ENCODE measurements around the gene TRMT61A. TPM values are rescaled to one million over a fixed set of nuclear protein-coding genes. Genes with fewer than 3 reads are reported as not detected.

Gene TRMT61A
- total and polyA plus RNA-seq, 2 of the 4 experiments (the other 2 are of a cell fraction), result 5.7 to 16.2 TPM

DNA sequence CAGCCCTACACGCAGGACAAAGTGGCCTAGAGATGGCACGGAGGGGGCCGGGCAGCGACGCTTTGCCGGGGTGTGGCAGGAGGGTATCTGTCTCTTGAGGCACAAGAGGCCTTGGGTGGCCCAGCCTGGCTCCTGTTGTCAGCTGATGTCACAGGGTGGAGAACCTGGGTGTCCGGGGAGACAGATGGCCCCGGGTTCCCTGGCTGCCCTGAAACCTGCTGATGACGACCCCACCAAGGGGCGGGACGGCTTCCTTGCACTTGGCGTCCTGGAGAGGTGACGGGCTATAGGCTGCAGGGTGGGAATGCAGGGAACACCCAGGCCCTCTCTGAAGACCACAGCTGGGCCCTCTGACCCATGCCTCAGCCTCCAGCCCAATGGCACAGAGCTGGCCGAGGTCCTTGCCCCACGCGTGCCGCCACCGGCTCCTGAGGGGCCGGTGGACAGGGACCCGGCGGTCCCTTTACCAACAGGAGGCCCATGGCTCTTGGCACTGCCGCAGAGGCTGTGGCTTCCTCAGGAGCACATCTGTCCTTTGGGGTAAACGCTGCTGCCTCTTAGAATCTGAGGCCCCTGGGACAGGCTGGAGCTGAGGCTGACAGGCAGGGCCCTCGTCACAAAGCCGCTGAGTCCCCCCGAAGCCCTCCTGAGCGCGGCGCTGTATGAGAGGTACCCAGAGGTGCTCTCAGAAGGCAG is 16.4 kb downstream of the TRMT61A start:
- Histone ChIP-seq H4K5ac (ENCODE audit: low read depth, low read length) (no peak overlapping the region), H3K18ac (ENCODE audit: low read depth, low read length) (no peak overlapping the region), H3K9me1 (ENCODE audit: insufficient read depth, low read length) (no peaks in the 10 kb centered on the region), H3K27ac (ENCODE audit: insufficient read depth, low read length) (no peak overlapping the region), H2AFZ (replicated peaks; ENCODE audit: low read length, poor library complexity) (no peak overlapping the region), H4K20me1 (ENCODE audit: insufficient read depth, low read length) (peaks cover 8% of the 10 kb centered on the region; the same call in 1 of the 2 replicates), H3K14ac (replicated peaks; ENCODE audit: low read depth, low read length) (no peak overlapping the region), H3K4me2 (ENCODE audit: low read depth, low read length) (no peak overlapping the region), H2BK120ac (ENCODE audit: low read depth, low read length) (no peak overlapping the region), H2AK9ac (replicated peaks; ENCODE audit: low read depth, low read length, poor library complexity) (no peak overlapping the region), H2AK5ac (ENCODE audit: low read depth, low read length) (no peak overlapping the region), H3K4me3 (ENCODE audit: insufficient read depth, low read depth, low read length) (no peak overlapping the region), H3K56ac (ENCODE audit: extremely low read depth, insufficient read depth, low read length) (no peak overlapping the region), H3K79me1 (ENCODE audit: low read depth in 1 of 2, low read length in 2 of 2) (no peaks in the 10 kb centered on the region; a peak in 1 of 4 replicates), H4K8ac (ENCODE audit: low read depth in 2 of 2, low read length in 2 of 2) (no peak overlapping the region), H3K9me3 (ENCODE audit: control insufficient read depth, insufficient read depth, low read length) (no peaks in the 10 kb centered on the region), H3K4ac (ENCODE audit: low read depth, low read length) (no peak overlapping the region), H2BK5ac (ENCODE audit: low read depth, low read length, poor library complexity, severe bottlenecking) (no peak overlapping the region), H4K91ac (ENCODE audit: insufficient read depth, low read depth, low read length) (no peak overlapping the region), H3K4me1 (ENCODE audit: control insufficient read depth, insufficient read depth, low read length) (peaks cover 19% of the 10 kb centered on the region), H3K27me3 (ENCODE audit: control insufficient read depth, insufficient read depth, low read length) (no peaks in the 10 kb centered on the region), H3K9ac (ENCODE audit: low read depth, low read length) (no peak overlapping the region), H3K23ac (ENCODE audit: low read depth, low read length) (no peak overlapping the region), H2BK20ac (ENCODE audit: low read depth, low read length) (no peak overlapping the region), H3K36me3 (ENCODE audit: control insufficient read depth, insufficient read depth, low read length) (no peaks in the 10 kb centered on the region), H2BK15ac (ENCODE audit: low read depth, low read length) (no peak overlapping the region)
- POLR2A ChIA-PET (ENCODE audit: unreplicated experiment), result no interaction called here
- DNase-seq, result no peak
- ATAC-seq (ENCODE audit: low read depth), result no peak
- dilution Hi-C loops (cut with HindIII; ENCODE audit: low sequenced_read_pairs, unreplicated experiment), result no loop called here
- CTCF ChIA-PET, result no interaction called here
- in situ Hi-C loops (cut with MboI; ENCODE audit: low sequenced_read_pairs), result no loop called here
- intact Hi-C loops (cut with micrococcal nuclease), result no loop called here
- BruUV-seq (replicated peaks), result no TSS peak
- no peak for TF ChIP-seq MAZ (IDR thresholded peaks at IDR 0.05; ENCODE audit: borderline replicate concordance, low read depth, low read length)
- TF ChIP-seq RFX5 (IDR thresholded peaks at IDR 0.05; ENCODE audit: low read depth, low read length), result no peak
- 83% methylated on average over 11 of the region's 29 CpGs; no CpG with 5 or more reads in 1 of the 2 experiments for WGBS, 2 experiments (ENCODE audit: extremely low coverage in 2 of 2, insufficient read length in 1 of 2)
